Small intestine (tissue), 7 donors: Measurements from ENCODE around the gene ABCC11. TPM values are rescaled to one million over a fixed set of nuclear protein-coding genes. Genes with fewer than 3 reads are reported as not detected.

Experiments used
- DNase-seq, 2 donors: peaks; one replicate each; pipeline versions ENCODE4 v3.0.0 to v3.0.0-alpha.2; 2013
- FAIRE-seq: peaks from 2 replicates; lab custom pipeline; 2012; peaks lifted over from hg19 to GRCh38; lab: Jason Lieb, UNC
- H3K27ac ChIP-seq, 3 donors: one replicate each; pipeline ENCODE4 v1.5.1; 2013; ENCODE audit warnings: low read length in 2 of 3, mild to moderate bottlenecking in 2 of 3, control low read depth in 1 of 3, inconsistent platforms in 1 of 3, low read depth in 1 of 3, moderate library complexity in 1 of 3
- H3K27me3 ChIP-seq, 3 donors: one replicate each; pipeline ENCODE4 v1.6.1; 2013; ENCODE audit warnings: low read length in 3 of 3, inconsistent platforms in 1 of 3; ENCODE audit not compliant: control insufficient read depth in 3 of 3, insufficient read depth in 3 of 3
- H3K36me3 ChIP-seq, 3 donors: one replicate each; pipeline ENCODE4 v1.6.1; 2013; ENCODE audit warnings: low read length in 3 of 3, inconsistent platforms in 1 of 3, low read depth in 1 of 3, mild to moderate bottlenecking in 1 of 3, moderate library complexity in 1 of 3; ENCODE audit not compliant: control insufficient read depth in 3 of 3, insufficient read depth in 2 of 3
- H3K4me1 ChIP-seq, 3 donors: one replicate each; pipeline ENCODE4 v1.6.1; 2013; ENCODE audit warnings: low read length in 2 of 3, inconsistent platforms in 1 of 3, low read depth in 1 of 3, mild to moderate bottlenecking in 1 of 3, moderate library complexity in 1 of 3; ENCODE audit not compliant: control insufficient read depth in 3 of 3, insufficient read depth in 2 of 3
- H3K4me3 ChIP-seq, 3 donors: one replicate each; pipeline ENCODE4 v1.5.1; 2013; ENCODE audit warnings: low read length in 3 of 3, control low read depth in 1 of 3, inconsistent platforms in 1 of 3, low read depth in 1 of 3, mild to moderate bottlenecking in 1 of 3, moderate library complexity in 1 of 3
- H3K9me3 ChIP-seq, 2 donors: one replicate each; pipeline ENCODE4 v1.6.1; 2013; ENCODE audit warnings: low read depth in 1 of 2, low read length in 1 of 2; ENCODE audit not compliant: control insufficient read depth in 2 of 2, insufficient read depth in 1 of 2
- WGBS, 3 donors: extraction: QIAGEN DNeasy Blood & Tissue Kit; methylation state at CpG; one replicate each; pipeline ENCODE4 v1.1.7; 2013; 5-methylcytosine and 5-hydroxymethylcytosine counted together
- polyA plus RNA-seq, 4 donors: library from polyadenylated mRNA; stranded (reverse) in 3 of 4; unstranded in 1 of 4; fragments of 200-250 nt in 3 of 4; fragments of 120-200 nt in 1 of 4; gene quantifications; one replicate each; pipeline versions ENCODE4 v1.2.1 to v1.2.3, GENCODE V29; 2013
- donor health status: healthy with polysubstance abuse.
- donor health status: control.
- donor health status: control.
- donor health status: Bipolar disorder and iron deficiency.
- donor health status: healthy.

ABCC11 gene
- polyA plus RNA-seq, 4 donors, result 0.15 to 0.22 (median 0.15) TPM; not detected in 1

DNA sequence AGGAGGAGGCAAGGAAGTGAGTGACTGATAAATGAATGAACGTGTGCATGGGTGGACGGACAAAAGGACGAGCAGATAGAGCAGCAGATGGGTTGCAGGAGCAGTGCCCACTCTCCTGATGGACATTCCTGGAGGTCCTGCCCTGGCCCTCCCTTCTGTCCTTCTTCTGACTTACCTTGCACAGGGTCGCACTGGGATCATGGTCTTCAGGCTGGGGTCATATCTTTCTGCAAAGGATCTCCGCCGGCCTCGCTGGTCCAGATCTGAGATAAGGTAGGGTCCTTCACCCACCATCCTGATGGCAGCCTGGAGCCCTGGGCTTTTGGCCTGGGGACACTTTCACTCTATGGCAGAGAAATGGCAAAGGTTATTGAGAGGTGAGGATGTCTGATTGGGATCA lies 101.2 kb downstream of the ABCC11 start:
- Histone ChIP-seq H3K9me3 (no peaks in the 10 kb centered on the region), H3K27me3 (no peaks in the 10 kb centered on the region), H3K4me3 (no peak overlapping the region), H3K36me3 (no peaks in the 10 kb centered on the region), H3K27ac (no peak overlapping the region), H3K4me1 (no peaks in the 10 kb centered on the region)
- DNase-seq, result no peak
- FAIRE-seq, result no peak
- 83 to 88% (median 87%) methylated on average over 7 of the region's 7 CpGs for WGBS, 3 donors

DNA sequence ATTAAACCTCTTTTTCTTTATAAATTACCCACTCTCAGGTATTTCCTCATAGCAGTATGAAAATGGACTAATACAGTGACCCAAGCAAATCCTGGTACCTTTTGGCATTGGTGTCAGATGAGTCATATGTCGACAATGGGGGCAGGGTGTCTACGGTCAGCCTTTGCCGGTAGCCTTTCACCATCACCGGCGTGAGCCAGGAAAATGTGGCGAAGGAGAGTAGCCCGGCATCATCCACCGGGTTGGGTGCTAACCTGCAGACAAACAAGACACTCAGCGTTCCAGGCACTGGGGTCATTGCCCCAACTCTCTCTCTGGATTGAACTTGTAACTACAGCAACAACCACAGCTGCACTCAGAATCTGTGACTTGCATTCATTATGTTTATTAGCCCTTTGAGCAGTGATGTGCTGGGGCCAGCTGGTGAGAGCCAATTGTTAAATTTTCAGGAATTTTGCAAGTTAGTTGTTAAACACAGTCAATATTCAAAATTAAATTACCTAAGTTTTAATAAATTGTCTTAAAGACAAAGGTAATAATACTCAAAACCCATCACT lies 103.4 kb downstream of the ABCC11 start:
- Histone ChIP-seq H3K36me3 (no peaks in the 10 kb centered on the region), H3K27me3 (no peaks in the 10 kb centered on the region), H3K4me3 (no peak overlapping the region), H3K27ac (no peak overlapping the region), H3K9me3 (no peaks in the 10 kb centered on the region), H3K4me1 (no peaks in the 10 kb centered on the region)
- DNase-seq, result no peak
- no peak for FAIRE-seq
- 89 to 91% (median 90%) methylated on average over 9 of the region's 9 CpGs for WGBS, 3 donors

DNA sequence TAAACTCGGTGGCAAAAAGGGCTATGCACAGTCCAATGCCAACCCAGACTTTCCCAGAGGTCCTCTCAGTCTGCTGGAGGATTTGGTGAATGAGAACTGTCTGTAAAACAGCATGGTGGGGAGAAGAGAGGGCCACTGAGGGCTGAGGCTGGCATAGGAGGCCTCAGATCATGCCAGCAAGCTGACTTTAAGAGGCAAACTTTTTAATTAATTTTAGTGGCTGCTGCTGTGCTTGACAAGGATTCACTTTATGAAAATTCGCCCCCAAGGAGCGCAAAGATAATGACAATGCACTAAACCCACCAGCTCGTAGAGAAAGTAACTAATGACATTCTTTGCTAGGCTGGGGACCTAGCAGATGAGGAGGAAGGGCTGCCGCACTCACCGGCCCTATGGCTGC lies 106.5 kb downstream of the ABCC11 start:
- Histone ChIP-seq H3K27me3 (no peaks in the 10 kb centered on the region), H3K4me1 (no peaks in the 10 kb centered on the region), H3K9me3 (no peaks in the 10 kb centered on the region), H3K27ac (no peak overlapping the region), H3K36me3 (no peaks in the 10 kb centered on the region), H3K4me3 (no peak overlapping the region)
- FAIRE-seq (no peak), DNase-seq (no peak)
- 86 to 89% (median 87%) methylated on average over 6 of the region's 6 CpGs for WGBS, 3 donors

DNA sequence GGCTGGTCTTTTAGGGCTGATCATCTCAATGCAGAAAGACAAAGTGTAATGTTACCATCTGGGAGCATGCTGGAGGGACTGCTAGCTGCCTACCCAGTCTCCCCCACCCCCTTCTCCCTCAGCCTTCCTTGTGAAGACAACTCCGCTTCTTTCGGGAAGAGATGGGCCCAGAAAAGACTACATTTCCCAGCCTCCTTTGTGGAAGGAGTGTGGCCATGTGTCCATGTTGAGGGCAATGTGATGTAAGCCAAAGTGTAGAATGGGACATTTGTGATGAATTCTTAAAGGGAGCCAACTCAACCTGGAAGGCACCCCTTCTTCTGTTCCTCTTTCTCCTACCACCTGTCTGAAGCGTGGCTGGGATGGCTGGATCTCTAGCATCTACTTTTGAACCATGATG lies 107.8 kb downstream of the ABCC11 start:
- Histone ChIP-seq H3K9me3 (no peaks in the 10 kb centered on the region), H3K4me3 (no peak overlapping the region), H3K27ac (no peak overlapping the region), H3K36me3 (no peaks in the 10 kb centered on the region), H3K4me1 (no peaks in the 10 kb centered on the region), H3K27me3 (no peaks in the 10 kb centered on the region)
- FAIRE-seq, result no peak
- WGBS, 3 donors, result 70 to 89% (median 87%) methylated on average over 3 of the region's 3 CpGs
- no peak for DNase-seq

DNA sequence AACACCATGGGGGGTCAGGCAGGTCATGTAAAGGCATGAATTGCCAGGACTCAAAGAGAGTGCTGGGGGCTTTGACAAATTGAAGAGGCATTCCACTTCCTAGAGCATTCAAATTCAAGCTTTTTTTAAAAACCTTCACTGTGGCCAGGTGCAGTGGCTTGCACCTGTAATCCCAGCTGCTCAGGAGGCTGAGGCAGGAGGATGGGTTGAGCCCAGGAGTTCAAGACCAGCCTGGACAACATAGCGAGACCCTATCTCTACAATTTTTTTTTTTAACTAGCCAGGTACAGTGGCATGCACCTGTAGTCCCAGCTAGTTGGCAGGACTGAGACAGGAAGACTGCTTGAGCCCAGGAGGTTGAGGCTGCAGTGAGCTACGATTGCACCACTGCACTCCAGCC lies 108.8 kb downstream of the ABCC11 start:
- DNase-seq, result no peak
- WGBS, 3 donors, result 69 to 83% (median 79%) methylated on average over 2 of the region's 2 CpGs
- Histone ChIP-seq H3K27me3 (no peaks in the 10 kb centered on the region), H3K9me3 (no peaks in the 10 kb centered on the region), H3K4me1 (no peaks in the 10 kb centered on the region), H3K27ac (no peak overlapping the region), H3K36me3 (no peaks in the 10 kb centered on the region), H3K4me3 (no peak overlapping the region)
- FAIRE-seq, result no peak

DNA sequence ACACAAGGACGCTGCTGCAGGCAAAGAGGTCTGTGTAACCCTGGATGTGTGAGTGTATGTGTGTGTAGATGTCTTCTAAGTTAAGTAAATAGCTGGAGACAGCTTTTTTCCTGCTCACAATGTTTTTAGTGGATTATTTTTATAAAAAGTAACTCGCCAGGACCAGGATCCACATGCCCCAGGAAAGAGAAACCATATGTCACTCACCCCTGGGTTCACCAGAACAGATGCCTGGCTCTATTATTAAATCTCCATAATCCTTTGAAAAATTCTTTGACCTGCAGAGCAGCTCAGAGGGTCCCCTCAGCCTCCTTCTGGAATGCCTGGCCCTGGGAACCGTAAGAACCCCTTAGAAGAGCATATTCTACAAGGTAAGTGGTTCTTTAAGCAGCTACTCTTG lies 109.5 kb downstream of the ABCC11 start:
- no peaks in the 10 kb centered on the region for H3K4me1 ChIP-seq
- FAIRE-seq, result no peak
- 76 to 81% (median 79%) methylated on average over 3 of the region's 3 CpGs for WGBS, 3 donors
- no peak overlapping the region for H3K4me3 ChIP-seq
- H3K9me3 ChIP-seq, result no peaks in the 10 kb centered on the region
- no peaks in the 10 kb centered on the region for H3K27me3 ChIP-seq
- H3K27ac ChIP-seq, result no peak overlapping the region
- H3K36me3 ChIP-seq, result no peaks in the 10 kb centered on the region
- no peak for DNase-seq

DNA sequence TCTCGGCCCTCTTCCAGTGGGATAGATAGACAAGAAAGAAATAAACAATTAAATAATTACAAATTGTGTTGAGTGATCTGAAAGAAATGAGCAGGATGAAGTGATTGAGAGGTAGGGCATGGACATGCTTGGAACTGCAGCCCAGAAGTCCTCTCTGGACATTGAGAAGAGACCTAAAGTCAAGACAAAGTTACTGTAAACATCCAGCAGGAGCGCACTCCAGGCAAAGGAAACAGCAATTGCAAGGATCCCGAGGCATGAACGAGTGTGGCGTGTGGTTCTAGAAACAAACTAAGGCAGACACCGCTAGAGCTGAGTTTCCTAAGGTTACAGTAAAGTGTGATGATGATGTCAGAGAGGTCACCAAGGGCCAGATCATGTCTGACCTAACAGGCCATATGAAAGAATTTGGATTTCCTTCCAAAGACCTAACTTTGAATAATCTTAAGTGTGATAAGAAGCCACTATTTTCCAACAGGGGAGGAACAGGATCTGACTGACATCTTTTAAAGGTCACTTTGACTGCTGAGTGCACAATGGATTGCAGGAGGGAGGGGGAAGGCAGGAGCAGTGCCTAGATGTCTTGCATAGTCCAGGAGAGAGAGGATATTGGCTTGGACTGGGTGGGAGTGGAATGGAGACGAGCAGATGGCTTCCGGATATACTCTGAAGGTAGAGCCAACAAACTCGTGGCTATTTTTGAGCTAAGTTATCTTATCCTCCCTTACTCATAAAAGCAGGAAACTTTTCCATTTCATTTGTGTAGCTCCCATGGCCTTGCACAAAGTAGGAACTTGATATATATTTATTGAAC lies 110.6 kb downstream of the ABCC11 start:
- DNase-seq, result no peak
- 61 to 80% (median 67%) methylated on average over 9 of the region's 9 CpGs for WGBS, 3 donors
- Histone ChIP-seq H3K36me3 (no peaks in the 10 kb centered on the region), H3K9me3 (no peaks in the 10 kb centered on the region), H3K27me3 (no peaks in the 10 kb centered on the region), H3K4me3 (no peak overlapping the region), H3K4me1 (no peaks in the 10 kb centered on the region), H3K27ac (no peak overlapping the region)
- no peak for FAIRE-seq

DNA sequence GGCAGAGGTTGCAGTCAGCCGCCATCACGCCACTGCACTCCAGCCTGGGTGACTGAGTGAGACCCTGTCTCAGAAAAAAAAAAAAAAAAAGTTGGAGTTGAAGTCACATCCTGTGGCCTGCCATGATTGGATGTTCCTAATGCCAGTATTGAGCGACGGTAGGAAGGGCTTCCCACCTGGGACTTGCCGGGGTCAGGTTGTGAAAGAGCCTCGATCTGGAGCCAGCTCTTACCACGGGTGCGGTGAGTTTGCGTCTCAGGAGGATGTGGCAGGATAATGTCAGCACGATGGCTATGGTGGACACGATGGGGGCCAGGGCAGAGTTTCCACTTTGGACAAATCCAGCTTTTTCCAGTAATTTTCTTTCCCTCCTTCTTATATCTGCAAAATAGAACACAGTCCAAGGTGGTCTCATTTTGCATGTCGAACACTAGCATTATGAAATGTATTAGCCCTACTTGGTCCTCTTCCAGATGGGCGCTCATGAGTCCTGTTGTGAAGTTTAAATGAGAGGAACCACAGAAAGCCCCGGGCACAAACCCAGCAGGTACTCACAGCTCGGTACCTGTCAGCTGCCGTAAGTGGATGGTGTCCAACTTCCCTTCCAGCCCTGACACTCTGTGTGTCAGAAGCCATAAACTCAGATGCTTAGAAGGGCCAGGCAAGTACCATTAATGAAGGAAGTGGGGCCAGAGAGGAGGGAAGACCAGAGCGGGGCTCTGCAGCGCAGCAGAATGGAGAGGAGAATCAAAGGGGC lies 113.7 kb downstream of the ABCC11 start:
- no peaks in the 10 kb centered on the region for H3K36me3 ChIP-seq
- H3K27ac ChIP-seq, result no peak overlapping the region
- no peak overlapping the region for H3K4me3 ChIP-seq
- 84 to 91% (median 85%) methylated on average over 18 of the region's 18 CpGs for WGBS, 3 donors
- FAIRE-seq, result no peak
- H3K4me1 ChIP-seq, result no peaks in the 10 kb centered on the region
- no peak for DNase-seq
- H3K27me3 ChIP-seq, result no peaks in the 10 kb centered on the region
- H3K9me3 ChIP-seq, result no peaks in the 10 kb centered on the region
